HG03378 (cell line): ENCODE results near the gene NRSN2.
"Not testable (repeated sequence)": the region's sequence is repeated elsewhere in the genome, so short reads cannot be mapped to it uniquely, and the experiment has no call there.

Experiments used
- ATAC-seq: cut with Tn5 transposase; IDR thresholded peaks from one replicate; pipeline ENCODE4 v1.9.1; 2021; ENCODE audit warnings: mild to moderate bottlenecking, moderate library complexity; ENCODE audit not compliant: unreplicated experiment

NRSN2 gene

GRCh38 chr20:353166-353565, 6.3 kb downstream of the NRSN2 start:
- ATAC-seq, result no peak

- peak; percentile 47 for ATAC-seq
These were observed 7.5 kb downstream of the NRSN2 start for GRCh38 chr20:354298-354977.

- ATAC-seq, result not testable (repeated sequence)
These were observed 9.2 kb downstream of the NRSN2 start for GRCh38 chr20:356154-356553.

GRCh38 chr20:356745-357144, 9.8 kb downstream of the NRSN2 start:
- no peak for ATAC-seq

- ATAC-seq, result no peak
These were observed 12.1 kb downstream of the NRSN2 start for GRCh38 chr20:358891-359555.

- no peak for ATAC-seq
These were observed 14.7 kb downstream of the NRSN2 start for GRCh38 chr20:361561-361960.

- no peak for ATAC-seq
These were observed 15.7 kb downstream of the NRSN2 start for GRCh38 chr20:362271-363254.

GRCh38 chr20:363319-364078, 16.6 kb downstream of the NRSN2 start:
- ATAC-seq, result no peak

GRCh38 chr20:364905-365794, 18.2 kb downstream of the NRSN2 start:
- no peak for ATAC-seq

- no peak for ATAC-seq
These were observed 19.3 kb downstream of the NRSN2 start for GRCh38 chr20:366041-366718.

- ATAC-seq, result no peak
These were observed 20.0 kb downstream of the NRSN2 start for GRCh38 chr20:366719-367485.

GRCh38 chr20:367486-367887, 20.6 kb downstream of the NRSN2 start:
- ATAC-seq, result no peak

GRCh38 chr20:368915-369314, 22.0 kb downstream of the NRSN2 start:
- no peak for ATAC-seq

- no peak for ATAC-seq
These were observed 23.3 kb downstream of the NRSN2 start for GRCh38 chr20:370151-370600.

GRCh38 chr20:370977-371754, 24.3 kb downstream of the NRSN2 start:
- ATAC-seq, result no peak

- ATAC-seq, result no peak
These were observed 25.0 kb downstream of the NRSN2 start for GRCh38 chr20:371755-372542.
